ENCODE results near the gene PCYOX1L.

PCYOX1L gene

GRCh38 chr5:149415066-149415967 is 57.5 kb downstream of the PCYOX1L start:
- POLR2A ChIA-PET, result no interaction called here
- CTCF ChIA-PET, result no interaction called here
- DNase-seq (ENCODE audit: extremely low spot score), result no peak
- TF ChIP-seq HDGF (IDR thresholded peaks at IDR 0.05; ENCODE audit: borderline replicate concordance) (no peak), CTBP1 (IDR thresholded peaks at IDR 0.05; ENCODE audit: borderline replicate concordance) (no peak), NFRKB (IDR thresholded peaks at IDR 0.05) (no peak), SP1 (IDR thresholded peaks at IDR 0.05) (no peak), FOXK2 (IDR thresholded peaks at IDR 0.05) (no peak)

GRCh38 chr5:149416987-149417710 is 59.3 kb downstream of the PCYOX1L start:
- DNase-seq (ENCODE audit: extremely low spot score), result no peak
- TF ChIP-seq L3MBTL2 (conservative IDR thresholded peaks at IDR 0.05), result no peak
- CTCF ChIA-PET, result interaction anchor here (1.3 to 1.5 kb wide), 2 partner anchors 17 to 36 kb away, joined by 5 to 6 read pairs; no protein-coding TSS in a partner anchor
- POLR2A ChIA-PET, result no interaction called here

- no peak for TF ChIP-seq PKNOX1 (IDR thresholded peaks at IDR 0.05)
- no peak for TF ChIP-seq ZNF384 (IDR thresholded peaks at IDR 0.05)
- TF ChIP-seq TARDBP (IDR thresholded peaks at IDR 0.05), result no peak
- no peak for TF ChIP-seq HDGF (IDR thresholded peaks at IDR 0.05; ENCODE audit: borderline replicate concordance)
- no peak for TF ChIP-seq LEF1 (IDR thresholded peaks at IDR 0.05; ENCODE audit: borderline replicate concordance)
- TF ChIP-seq NFRKB (IDR thresholded peaks at IDR 0.05), result no peak
- TF ChIP-seq SP1 (IDR thresholded peaks at IDR 0.05), result no peak
- TF ChIP-seq FOXM1 (IDR thresholded peaks at IDR 0.05; ENCODE audit: borderline replicate concordance), result no peak
- TF ChIP-seq FOXA1 (IDR thresholded peaks at IDR 0.05), result no peak
- no peak for TF ChIP-seq L3MBTL2 (conservative IDR thresholded peaks at IDR 0.05)
- no peak for DNase-seq (ENCODE audit: extremely low spot score)
- ChIA-PET CTCF (interaction anchor here (1.5 kb wide), 1 partner anchor 17 kb away, joined by 6 read pairs; no protein-coding TSS in a partner anchor), POLR2A (no interaction called here)
Measured at GRCh38 chr5:149417711-149418368, 60.0 kb downstream of the PCYOX1L start.

- ChIA-PET CTCF (interaction anchor here (0.6 to 0.7 kb wide), 3 partner anchors 30 to 919 kb away, joined by 3 to 5 read pairs (median 4); no protein-coding TSS in a partner anchor), POLR2A (interaction anchor here (0.6 to 1.3 kb wide), 2 partner anchors 19 kb away, joined by 3 to 4 read pairs; no protein-coding TSS in a partner anchor)
- TF ChIP-seq FOXA1 (IDR thresholded peaks at IDR 0.05) (no peak), TARDBP (IDR thresholded peaks at IDR 0.05) (no peak), BHLHE40 (IDR thresholded peaks at IDR 0.05; ENCODE audit: borderline replicate concordance) (no peak), NFRKB (IDR thresholded peaks at IDR 0.05) (no peak), ZNF384 (IDR thresholded peaks at IDR 0.05) (no peak), ARNT (IDR thresholded peaks at IDR 0.05) (no peak), FOXK2 (IDR thresholded peaks at IDR 0.05) (no peak), FOXM1 (IDR thresholded peaks at IDR 0.05; ENCODE audit: borderline replicate concordance) (no peak), LEF1 (IDR thresholded peaks at IDR 0.05; ENCODE audit: borderline replicate concordance) (no peak), HDGF (IDR thresholded peaks at IDR 0.05; ENCODE audit: borderline replicate concordance) (no peak), PKNOX1 (IDR thresholded peaks at IDR 0.05) (no peak), SUZ12 (IDR thresholded peaks at IDR 0.05) (no peak), SP1 (IDR thresholded peaks at IDR 0.05) (no peak), CTBP1 (IDR thresholded peaks at IDR 0.05; ENCODE audit: borderline replicate concordance) (no peak), L3MBTL2 (conservative IDR thresholded peaks at IDR 0.05) (no peak)
- no peak for DNase-seq (ENCODE audit: extremely low spot score)
Measured at GRCh38 chr5:149418910-149419531, 61.2 kb downstream of the PCYOX1L start.
